A172 (cell line): ENCODE results near the gene RBKS. TPM values are rescaled to one million over a fixed set of nuclear protein-coding genes. Genes with fewer than 3 reads are reported as not detected.
"Not testable (repeated sequence)": the region's sequence is repeated elsewhere in the genome, so short reads cannot be mapped to it uniquely, and the experiment has no call there.

Source experiments
- DNase-seq: peaks from one replicate; pipeline ENCODE4 v3.0.0-alpha.2; 2015; ENCODE audit warnings: low spot score
- total RNA-seq: library from RNA; depleted of rRNA; stranded (reverse); fragments of >200 nt; shearing (Covaris generic); gene quantifications from 2 replicates; pipeline ENCODE4 v1.2.3, GENCODE V29; 2014

The RBKS gene
- total RNA-seq, 1 experiment from 2014 or later: 2.2 TPM

DNA sequence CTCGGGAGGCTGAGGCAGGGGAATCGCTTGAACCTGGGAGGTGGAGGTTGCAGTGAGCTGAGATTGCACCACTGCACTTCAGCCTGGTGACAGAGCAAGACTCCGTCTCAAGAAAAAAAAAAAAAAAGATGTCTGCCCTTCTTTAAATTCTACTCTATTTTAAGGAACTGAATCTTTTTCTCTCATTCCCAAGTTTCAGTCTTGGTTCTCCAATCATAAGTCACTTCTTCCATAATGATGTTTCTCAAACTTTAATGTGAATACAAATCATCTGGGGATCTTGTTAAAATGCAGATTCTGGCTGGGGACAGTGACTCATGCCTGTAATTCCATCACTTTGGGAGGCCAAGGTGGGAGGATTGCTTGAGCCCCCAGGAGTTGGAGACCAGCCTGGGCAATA, 125.7 kb downstream of the RBKS start:
- not testable (repeated sequence) for DNase-seq

DNA sequence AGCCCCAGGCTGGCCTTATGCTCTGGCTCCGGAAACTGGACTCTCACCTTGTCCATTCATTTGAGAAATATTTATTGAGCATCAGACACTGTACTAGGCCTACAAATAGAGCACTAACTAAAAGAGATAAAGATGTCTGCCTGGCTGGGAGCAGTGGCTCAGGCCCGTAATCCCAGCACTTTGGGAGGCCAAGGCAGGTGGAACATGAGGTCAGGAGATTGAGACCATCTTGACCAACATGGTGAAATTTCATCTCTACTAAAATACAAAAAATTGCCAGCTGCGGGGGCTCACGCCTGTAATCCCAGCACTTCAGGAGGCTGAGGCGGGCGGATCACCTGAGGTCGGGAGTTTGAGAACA, 126.3 kb downstream of the RBKS start:
- no peak for DNase-seq

DNA sequence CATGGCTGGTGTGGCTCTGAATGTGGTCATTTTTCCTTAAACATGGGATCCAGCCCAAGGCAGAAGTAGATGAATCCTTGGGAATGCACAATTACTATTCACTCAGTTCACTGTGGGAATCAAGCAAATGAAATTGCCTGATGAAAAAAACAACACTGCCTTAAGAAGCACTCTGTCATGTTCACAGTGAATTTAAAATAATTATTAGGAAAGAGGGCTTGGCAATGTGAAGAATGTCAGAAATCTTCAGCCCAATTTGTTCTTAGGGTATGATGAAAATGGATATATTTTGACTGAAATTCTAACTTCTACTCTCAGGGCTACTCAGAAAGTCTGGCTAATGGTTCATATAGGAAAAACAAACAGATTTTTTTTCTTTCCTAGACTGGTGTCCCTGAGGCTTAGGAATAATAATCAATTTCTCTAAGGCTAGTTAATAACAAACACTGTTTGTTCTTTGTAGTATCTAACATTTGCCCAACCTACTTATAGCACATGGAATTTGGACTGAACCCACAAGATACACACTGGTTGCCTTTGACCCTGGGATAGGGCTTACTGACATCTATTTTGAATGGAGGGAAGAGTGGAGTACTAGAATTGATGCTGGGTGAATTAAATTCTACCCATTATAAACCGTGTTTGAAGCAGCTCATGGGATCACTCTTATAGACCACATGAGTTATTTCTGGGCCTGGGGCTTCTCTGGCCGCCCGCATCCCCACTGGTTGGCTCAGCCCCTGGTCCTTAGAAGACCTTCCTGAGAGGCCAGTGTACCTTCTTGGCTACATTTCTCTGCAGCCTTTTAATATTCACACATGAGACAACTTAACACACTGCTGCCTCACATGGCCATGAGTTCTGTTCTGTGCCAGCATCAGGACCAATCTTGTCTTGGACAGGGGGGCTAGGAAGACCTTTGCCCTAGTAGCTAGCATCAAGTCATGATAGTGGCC, 127.0 kb downstream of the RBKS start:
- DNase-seq: no peak

DNA sequence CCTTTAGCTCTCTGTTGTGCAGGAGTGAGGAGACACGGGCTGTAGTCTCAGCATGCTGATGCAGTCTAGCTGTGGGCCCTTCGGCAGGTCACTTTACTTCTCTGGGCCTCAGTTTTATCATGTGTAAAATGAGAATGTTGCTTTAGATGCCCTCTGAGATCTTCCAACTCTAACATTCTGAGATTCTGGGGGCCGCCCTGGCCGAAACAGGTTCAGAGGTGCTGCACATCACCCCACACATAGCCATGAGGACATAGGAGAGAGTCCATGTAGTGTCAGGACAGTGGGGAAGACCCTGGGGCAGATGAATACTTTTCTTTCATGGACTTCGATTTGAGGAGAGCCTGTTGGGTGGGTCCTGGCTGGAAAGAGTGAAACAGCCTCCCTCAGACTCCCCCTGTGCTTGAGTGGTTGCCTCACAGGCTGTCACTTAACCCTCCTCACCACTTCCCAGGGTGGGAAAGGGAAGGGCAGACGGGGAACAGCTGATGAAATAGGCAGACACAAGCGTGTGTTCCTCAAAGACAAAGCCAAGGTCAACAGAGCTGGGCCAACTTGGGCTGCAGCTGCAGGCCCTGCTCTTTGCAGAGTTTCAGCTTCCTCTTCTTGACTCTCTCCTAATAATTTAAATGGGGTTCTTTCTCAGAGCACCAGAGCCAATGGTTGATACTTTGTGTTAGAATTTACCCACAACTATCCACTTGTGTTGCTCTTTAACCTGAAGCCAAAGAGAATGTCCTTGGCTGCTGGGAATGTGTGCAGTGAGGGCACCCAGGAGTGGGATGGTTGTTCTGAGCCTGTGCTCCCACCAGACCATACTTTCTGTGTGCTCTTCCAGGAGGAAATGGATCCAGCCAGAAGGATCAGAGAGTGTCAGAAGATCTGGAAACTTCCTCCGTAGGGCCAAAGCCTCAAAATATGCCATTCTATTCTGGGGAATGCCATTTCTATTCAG, 133.4 kb downstream of the RBKS start:
- DNase-seq: no peak

DNA sequence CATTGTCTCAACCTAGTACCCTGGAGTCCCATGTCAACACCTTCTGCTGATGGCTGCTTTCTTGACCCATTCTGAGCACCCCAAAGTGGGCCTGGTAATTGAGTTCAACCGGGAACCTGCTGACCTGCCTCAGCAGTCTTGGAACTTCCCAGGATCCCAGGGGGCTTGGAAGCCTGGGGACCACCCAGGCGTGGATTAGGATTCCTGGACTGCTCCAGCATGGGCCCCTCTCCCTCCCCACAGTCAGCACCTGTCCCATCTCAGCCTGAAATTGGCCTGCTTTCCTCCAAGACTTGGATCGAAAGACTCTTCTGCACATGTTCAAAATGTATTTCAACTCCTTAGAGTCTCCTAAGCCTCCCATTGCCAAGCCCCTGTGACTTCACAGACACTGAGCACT, 134.1 kb downstream of the RBKS start:
- DNase-seq: no peak

DNA sequence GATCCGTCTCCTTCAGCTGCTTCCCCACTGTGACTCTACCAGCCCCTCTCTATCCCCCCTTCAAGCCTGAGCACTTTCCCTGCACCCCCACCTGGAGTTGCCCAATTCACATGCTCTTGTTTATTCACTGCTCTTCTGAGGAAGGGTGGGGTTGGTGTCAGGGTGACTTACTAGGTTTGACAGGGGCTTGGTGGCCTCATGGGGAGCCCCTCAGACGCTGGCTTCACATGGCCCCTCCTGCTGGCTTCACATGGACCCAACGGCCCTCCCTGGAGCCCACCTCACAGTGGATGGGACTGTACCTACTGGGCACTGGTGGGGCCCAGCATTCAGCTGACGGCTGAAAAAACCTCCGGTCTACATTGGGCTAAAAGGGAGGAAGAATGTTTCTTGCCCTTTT, 135.4 kb downstream of the RBKS start:
- DNase-seq: no peak

DNA sequence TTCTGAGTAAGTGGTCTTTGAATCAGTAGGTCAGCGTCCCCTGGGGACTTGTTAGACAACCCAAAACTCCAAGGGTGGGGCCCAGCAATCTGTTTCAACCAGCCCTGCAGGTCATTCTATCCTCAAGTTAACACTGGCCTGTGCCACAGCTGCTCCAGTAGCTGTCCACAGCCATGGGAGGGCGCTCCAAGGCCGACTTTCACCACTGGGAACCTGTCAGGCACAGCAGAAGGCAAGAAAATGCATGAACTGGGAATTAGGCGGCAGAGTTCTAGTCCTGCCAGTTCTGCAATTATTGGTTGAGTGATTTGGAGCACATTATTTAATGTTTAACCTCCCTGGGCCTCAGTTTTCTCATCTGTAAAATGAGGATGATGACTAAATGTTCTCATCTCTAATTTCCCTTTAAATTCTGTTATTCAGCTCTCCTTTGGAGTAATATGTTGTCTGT, 136.0 kb downstream of the RBKS start:
- DNase-seq: peak; percentile 80

DNA sequence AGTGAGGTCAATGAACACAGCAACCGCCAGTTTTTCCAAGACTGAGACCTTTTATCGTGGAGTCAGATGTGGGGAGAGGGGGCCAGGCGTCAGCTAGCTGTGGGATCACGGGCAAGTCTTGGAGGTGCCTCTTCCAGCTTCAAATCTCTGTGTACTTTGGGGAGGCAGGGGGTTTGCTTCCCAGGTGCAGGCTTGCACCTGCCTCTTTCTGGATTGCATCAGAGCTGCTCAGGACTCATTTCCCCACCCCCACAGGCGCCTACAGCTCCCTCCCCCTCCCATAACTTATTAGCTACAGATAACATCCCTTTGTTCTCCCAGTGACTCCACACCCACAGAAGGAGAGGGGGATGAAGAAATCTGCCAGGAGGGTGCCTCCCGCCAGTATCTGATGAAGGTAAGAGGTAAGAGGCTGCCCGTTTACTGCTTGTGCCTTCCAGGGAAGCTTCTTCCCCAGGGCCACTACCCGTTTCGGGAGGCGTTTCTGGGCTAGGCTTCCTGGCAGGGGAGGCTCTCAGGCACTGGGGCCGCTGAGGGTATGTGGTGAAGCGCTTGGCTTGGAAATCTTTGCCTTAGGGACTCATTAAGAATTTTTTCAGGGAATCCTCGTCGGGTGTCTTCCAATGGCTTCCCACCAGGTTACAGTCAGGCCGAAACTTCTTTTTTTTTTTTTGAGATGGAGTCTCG, 137.5 kb downstream of the RBKS start:
- no peak for DNase-seq

DNA sequence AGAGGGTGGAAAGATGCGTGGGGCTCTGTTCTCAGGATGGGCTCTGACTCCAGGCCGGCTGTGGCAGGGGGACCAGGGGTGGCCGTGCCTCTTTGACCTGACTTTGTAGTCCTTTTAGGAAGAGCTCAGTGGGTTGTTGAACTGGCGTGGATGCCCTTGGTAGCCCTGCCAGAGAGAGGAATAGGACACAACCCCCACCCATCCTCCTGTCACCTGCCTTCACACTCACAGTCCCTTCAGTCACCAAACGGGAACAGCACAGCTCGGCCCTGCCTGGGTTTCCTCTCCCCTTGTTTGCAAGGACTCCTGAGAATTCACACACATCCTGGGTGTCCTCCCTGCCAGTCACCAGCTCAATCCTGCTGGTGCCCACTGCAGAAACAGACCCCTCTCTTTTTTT, 138.8 kb downstream of the RBKS start:
- DNase-seq: no peak

DNA sequence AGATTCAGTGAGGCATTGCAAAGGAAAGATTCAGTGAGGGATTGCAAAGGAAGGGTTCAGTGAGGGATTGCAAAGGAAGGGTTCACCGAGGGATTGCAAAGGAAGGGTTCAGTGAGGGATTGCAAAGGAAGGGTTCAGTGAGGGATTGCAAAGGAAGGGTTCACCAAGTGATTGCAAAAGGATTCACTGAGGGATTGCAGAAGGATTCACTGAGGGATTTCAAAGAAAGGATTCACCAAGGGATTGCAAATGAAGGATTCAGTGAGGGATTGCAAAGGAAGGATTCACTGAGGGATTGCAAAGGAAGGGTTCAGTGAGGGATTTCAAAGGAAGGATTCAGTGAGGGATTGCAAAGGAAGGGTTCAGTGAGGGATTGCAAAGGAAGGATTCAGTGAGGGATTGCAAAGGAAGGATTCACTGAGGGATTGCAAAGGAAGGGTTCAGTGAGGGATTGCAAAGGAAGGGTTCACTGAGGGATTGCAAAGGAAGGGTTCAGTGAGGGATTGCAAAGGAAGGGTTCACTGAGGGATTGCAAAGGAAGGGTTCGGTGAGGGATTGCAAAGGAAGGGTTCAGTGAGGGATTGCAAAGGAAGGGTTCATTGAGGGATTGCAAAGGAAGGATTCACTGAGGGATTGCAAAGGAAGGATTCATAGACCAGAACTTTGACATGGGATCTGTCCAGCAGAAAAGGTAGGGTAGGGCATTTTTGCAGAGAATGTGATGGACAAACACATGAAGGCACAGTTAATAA, 141.2 kb downstream of the RBKS start:
- not testable (repeated sequence) for DNase-seq

DNA sequence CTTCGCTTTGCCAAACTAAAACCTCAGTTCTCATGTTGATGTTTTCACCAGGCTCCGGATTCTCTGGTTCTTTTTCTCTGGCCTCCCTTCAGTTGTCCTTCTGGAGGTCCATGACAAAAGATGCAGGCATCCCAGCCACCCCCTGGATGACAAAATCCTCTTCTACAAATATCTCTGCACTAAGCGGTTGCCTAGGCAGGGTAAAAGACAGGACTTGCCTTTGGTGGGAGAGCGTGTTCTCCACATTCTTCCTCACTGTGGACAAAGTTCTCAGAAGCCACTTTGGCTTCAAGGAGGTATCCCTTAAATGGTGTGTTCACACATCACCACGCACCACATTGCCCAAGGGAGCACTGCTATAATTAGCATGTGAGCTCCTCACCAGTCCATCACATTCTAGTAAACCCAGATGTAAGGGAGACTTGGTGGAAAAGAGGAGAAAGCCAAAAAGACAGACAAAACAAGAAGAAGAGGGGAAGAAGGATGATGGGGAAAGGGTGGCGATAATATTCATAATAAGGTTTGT, 142.3 kb downstream of the RBKS start:
- no peak for DNase-seq

DNA sequence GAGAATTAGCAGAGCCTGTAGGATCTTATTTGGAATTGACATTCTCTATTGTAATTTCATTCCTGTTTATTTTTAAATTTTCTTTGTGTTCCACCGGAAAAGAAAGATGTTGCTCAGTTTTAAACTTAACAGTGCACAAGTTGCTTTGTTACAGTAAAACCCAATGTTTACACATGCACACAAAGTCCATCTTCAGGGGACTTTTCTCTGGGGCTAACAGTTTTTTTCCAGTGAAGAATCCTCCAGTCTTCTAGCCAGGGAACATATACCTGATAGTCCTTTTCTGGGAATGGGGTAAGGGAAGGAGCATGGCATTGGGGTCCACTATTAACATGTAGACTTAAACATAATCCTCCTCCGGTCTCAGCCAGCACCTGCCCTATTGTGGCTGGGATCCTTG, 143.9 kb downstream of the RBKS start:
- DNase-seq: no peak

DNA sequence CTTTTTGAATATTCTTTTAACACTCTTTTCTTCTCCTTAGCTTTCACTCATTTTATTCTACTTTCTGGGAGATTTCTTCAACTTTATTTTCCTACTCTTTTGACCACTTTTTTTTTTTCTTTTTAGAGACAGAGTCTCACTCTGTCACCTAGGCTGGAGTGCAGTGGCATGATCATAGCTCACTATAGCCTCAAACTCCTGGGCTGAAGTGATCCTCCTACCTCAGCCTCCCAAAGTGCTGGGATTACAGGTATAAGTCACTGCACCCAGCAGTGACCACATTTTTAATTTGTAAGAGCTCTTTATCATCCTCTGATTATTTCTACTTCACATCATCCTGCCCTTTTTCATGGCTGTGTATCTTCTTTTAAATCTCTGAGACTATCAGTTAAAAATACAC, 144.7 kb downstream of the RBKS start:
- DNase-seq: not testable (repeated sequence)

DNA sequence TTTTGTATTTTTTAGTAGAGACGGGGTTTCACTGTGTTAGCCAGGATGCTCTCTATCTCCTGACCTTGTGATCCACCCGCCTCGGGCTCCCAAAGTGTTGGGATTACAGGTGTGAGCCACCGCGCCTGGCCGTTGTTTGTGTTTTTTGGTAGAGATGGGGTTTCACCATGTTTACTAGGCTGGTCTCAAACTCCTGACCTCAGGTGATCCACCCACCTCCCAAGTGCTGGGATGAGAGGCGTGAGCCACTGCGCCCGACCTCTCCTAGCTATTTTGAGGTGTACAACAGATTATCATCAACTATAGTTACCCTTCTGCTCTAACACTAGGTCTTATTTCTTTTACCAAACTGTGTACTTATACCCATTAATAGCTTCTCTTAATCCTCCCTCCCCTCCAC, 147.6 kb downstream of the RBKS start:
- DNase-seq: no peak

DNA sequence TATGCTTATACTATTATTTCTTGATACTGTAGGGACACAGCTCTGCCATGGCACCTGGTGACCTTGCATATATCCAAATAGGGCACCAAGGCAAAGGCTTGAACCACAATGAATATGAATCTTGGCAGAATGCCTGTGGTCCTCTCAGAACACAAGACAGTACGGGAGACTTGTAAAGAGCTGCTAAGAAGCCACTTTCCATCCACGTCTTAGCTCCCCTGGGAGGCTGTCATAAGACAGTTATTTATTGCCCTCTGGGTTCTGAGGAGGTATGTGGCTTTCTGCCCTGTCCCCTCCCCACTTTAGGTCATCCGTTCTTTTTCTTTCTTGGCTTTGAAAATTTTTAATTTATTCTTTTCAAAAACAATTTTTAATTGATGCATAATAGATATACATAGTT, 148.5 kb downstream of the RBKS start:
- no peak for DNase-seq

DNA sequence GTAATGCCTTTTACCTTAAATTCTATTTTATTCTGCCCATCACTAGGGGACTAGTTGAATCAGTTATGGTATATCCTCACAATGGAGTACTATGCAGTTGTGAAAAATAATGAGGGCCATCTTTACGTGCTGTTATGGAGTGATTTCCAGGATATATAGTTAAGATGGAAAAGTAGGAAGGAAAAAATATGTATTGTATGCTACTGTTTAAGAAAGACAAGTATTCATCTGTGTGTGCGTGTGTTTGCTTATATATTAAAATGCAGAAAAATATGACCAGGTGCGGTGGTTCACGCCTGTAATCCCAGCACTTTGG, 151.2 kb downstream of the RBKS start:
- DNase-seq: no peak

DNA sequence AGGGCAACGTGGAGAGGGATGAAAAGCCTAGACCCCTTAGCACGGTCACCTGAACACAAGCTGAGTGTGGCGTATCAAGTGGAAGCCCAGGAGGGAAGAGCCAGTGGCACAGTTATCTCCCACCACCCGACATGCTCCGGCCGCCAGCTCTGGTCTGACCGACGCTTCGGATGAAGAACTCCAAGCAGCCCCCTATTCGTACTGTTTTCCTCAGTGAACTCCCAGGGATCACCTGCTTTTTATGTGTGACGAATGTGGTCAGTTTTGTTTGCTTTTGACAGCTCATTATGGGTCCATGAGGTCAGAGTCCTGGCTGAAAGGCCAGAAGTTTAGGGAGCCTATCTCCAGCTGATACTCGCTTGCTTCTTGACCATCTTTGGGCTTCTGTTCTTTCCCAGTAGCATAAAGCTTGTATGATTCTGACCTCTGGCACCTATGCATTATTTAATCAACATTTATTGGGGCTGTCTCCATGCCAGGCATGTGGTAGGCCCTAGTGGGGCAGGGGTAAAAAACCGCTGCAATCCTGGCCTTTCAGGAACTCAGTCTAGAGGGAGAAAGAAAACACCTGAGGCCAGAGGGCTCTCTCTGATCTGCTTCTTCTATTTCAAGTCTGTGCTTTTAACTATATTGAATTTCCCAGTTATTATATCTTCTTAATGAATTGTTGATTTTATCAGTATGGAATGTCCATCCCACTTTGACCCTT, 151.7 kb downstream of the RBKS start:
- no peak for DNase-seq

DNA sequence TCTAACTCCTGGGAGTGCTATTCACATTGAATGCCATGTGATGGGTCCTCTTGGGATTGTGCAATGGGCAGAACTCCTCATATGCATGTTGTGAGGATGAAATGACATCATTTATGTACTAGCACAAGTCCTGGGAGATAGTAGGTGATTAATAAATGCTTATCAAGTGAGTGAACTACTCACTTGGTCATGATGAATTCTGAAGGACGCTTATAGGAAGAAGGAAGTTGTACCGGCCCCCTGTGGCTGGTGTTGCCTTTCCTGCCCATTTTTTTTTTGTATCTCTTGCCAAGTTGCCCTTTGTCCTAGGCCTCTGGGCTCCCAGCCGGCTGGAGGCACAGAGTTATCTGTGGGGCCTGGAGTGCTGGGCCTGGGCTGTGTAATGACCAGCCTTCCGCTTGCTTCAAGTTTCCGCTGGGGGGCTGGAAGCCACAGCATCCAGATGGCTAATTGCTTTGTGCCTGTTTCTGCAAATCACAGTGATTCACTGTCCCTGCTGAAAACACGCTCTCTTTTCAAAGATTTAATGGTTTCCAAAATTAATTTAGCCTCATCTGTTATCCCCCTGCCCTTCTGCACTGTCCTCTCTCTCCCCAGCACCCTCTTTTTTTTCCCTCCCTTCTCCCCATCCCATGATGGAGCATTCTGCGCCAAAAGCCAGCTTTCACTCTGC, 152.4 kb downstream of the RBKS start:
- no peak for DNase-seq

DNA sequence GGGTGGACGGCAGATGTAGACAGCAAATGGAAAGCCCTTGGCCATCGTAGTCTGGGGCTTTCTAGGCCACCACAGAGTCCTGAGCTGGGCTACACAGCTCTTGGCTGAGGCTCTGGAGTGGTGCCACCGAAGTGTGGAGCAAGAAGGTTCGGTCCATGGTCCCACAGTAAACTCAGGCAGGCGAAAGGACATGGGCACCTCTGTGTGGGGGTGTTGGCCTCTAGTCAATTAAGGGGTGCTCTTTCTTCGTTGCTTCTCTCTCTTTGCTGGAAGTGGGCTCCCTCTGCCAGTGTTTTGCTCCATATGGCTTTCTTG, 153.3 kb downstream of the RBKS start:
- DNase-seq: no peak
